ENCODE measurements around the gene CTDSPL. TPM values are rescaled to one million over a fixed set of nuclear protein-coding genes. Genes with fewer than 3 reads are reported as not detected.

Gene CTDSPL
- polyA plus RNA-seq, 1 of the 3 experiments (the other 2 are of a cell fraction), result 22.1 TPM

DNA sequence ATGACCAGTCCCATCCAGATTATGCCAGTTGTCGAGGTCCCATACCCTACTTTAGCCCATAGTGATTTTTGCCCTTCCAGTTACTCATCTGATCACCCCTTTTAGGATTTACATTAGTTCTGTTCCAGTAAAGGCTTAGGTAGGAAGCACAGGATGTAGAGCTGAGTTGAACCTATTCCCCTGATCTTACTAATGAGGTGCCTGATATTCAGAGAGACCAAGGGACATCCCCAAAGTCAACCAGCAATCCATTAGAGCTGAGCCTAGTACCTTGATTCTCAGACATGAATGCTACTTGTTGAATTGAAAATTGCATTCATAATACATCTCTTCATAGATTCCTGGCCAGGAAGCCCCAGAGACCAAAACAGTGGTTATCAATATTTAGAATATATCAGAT, 24.7 kb downstream of the CTDSPL start:
- Histone ChIP-seq H3K36me3 (replicated peaks in 1 of 2; ENCODE audit: control insufficient read depth in 1 of 2, insufficient read depth in 2 of 2, low read length in 1 of 2) (peaks cover 0 to 6% of the 10 kb centered on the region in 2 experiments), H3K4me3 (ENCODE audit: low read depth in 2 of 2, low read length in 1 of 2) (no peak overlapping the region), H3K79me2 (ENCODE audit: insufficient read depth) (peaks cover 69% of the 10 kb centered on the region), H3K9me2 (no peaks in the 10 kb centered on the region), H3K9ac (no peak overlapping the region), H3K4me1 (ENCODE audit: control insufficient read depth in 1 of 2, insufficient read depth in 2 of 2, low read depth in 1 of 2, low read length in 1 of 2) (peaks cover 0 to 7% of the 10 kb centered on the region in 2 experiments; a peak in 1 of 4 replicates), H3K4me2 (no peak overlapping the region), H3F3A (replicated peaks; ENCODE audit: insufficient read depth) (no peaks in the 10 kb centered on the region), H3K27ac (ENCODE audit: low read depth in 2 of 2, low read length in 1 of 2) (no peak overlapping the region), H3K9me3 (no peaks in the 10 kb centered on the region), H2AFZ (ENCODE audit: low read depth) (no peak overlapping the region), H4K20me1 (ENCODE audit: insufficient read depth) (peaks cover 22% of the 10 kb centered on the region), H3K27me3 (ENCODE audit: insufficient read depth) (no peaks in the 10 kb centered on the region)
- TF ChIP-seq CHD2 (IDR thresholded peaks at IDR 0.05; ENCODE audit: low read length, partially characterized antibody) (no peak), ELF1 (IDR thresholded peaks at IDR 0.05) (no peak), MXI1 (IDR thresholded peaks at IDR 0.05; ENCODE audit: low read depth, low read length) (no peak), TEAD4 (IDR thresholded peaks at IDR 0.05; ENCODE audit: borderline replicate concordance, insufficient read depth) (no peak), RAD21 (IDR thresholded peaks at IDR 0.05; ENCODE audit: low read length) (no peak)
- TF ChIP-seq, protein P1, sequence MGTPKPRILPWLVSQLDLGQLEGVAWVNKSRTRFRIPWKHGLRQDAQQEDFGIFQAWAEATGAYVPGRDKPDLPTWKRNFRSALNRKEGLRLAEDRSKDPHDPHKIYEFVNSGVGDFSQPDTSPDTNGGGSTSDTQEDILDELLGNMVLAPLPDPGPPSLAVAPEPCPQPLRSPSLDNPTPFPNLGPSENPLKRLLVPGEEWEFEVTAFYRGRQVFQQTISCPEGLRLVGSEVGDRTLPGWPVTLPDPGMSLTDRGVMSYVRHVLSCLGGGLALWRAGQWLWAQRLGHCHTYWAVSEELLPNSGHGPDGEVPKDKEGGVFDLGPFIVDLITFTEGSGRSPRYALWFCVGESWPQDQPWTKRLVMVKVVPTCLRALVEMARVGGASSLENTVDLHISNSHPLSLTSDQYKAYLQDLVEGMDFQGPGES (IDR thresholded peaks at IDR 0.05; ENCODE audit: low read depth, low read length), result no peak
- TF ChIP-seq, protein P2, sequence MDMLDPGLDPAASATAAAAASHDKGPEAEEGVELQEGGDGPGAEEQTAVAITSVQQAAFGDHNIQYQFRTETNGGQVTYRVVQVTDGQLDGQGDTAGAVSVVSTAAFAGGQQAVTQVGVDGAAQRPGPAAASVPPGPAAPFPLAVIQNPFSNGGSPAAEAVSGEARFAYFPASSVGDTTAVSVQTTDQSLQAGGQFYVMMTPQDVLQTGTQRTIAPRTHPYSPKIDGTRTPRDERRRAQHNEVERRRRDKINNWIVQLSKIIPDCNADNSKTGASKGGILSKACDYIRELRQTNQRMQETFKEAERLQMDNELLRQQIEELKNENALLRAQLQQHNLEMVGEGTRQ (IDR thresholded peaks at IDR 0.05; ENCODE audit: borderline replicate concordance, low read depth, low read length), result no peak
- TF ChIP-seq, protein P3, sequence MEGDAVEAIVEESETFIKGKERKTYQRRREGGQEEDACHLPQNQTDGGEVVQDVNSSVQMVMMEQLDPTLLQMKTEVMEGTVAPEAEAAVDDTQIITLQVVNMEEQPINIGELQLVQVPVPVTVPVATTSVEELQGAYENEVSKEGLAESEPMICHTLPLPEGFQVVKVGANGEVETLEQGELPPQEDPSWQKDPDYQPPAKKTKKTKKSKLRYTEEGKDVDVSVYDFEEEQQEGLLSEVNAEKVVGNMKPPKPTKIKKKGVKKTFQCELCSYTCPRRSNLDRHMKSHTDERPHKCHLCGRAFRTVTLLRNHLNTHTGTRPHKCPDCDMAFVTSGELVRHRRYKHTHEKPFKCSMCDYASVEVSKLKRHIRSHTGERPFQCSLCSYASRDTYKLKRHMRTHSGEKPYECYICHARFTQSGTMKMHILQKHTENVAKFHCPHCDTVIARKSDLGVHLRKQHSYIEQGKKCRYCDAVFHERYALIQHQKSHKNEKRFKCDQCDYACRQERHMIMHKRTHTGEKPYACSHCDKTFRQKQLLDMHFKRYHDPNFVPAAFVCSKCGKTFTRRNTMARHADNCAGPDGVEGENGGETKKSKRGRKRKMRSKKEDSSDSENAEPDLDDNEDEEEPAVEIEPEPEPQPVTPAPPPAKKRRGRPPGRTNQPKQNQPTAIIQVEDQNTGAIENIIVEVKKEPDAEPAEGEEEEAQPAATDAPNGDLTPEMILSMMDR (IDR thresholded peaks at IDR 0.05), result no peak
- TF ChIP-seq, protein P4, sequence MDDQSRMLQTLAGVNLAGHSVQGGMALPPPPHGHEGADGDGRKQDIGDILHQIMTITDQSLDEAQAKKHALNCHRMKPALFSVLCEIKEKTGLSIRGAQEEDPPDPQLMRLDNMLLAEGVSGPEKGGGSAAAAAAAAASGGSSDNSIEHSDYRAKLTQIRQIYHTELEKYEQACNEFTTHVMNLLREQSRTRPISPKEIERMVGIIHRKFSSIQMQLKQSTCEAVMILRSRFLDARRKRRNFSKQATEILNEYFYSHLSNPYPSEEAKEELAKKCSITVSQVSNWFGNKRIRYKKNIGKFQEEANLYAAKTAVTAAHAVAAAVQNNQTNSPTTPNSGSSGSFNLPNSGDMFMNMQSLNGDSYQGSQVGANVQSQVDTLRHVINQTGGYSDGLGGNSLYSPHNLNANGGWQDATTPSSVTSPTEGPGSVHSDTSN (IDR thresholded peaks at IDR 0.05), result no peak
- no peak for DNase-seq
- POLR2A ChIA-PET, result no interaction called here
- CTCF ChIA-PET, result interaction anchor here (1.0 to 1.6 kb wide), 4 partner anchors 13 to 117 kb away, joined by 3 to 5 read pairs (median 3); no protein-coding TSS in a partner anchor
- 96% methylated on average over 1 of the region's 1 CpG for WGBS (ENCODE audit: low lambda C conversion rate)

DNA sequence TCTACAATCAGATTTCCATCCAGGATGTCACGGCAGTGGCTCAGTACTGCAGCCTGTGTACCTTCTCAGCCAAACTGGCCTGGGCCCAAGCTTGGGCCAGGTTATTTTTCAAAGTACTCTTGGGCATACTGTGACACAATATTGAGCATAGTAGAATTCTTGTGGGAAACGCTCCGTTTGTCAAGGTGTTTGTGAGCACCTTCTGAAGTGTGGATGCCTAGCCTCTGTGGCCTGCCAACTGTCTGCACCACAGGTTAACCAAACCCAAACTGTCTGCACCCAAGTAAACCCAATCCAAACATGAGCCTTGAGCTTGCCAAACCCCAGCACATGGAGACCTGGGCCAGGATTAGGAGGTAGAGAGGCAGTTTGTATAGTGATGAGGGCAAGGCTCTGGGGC, 25.4 kb downstream of the CTDSPL start:
- Histone ChIP-seq H3K79me2 (ENCODE audit: insufficient read depth) (peaks cover 69% of the 10 kb centered on the region), H3K9me2 (no peaks in the 10 kb centered on the region), H4K20me1 (ENCODE audit: insufficient read depth) (peaks cover 22% of the 10 kb centered on the region), H3K36me3 (replicated peaks in 1 of 2; ENCODE audit: control insufficient read depth in 1 of 2, insufficient read depth in 2 of 2, low read length in 1 of 2) (peaks cover 0 to 6% of the 10 kb centered on the region in 2 experiments), H3F3A (replicated peaks; ENCODE audit: insufficient read depth) (no peaks in the 10 kb centered on the region), H3K27ac (ENCODE audit: low read depth in 2 of 2, low read length in 1 of 2) (no peak overlapping the region), H3K4me2 (no peak overlapping the region), H3K27me3 (ENCODE audit: insufficient read depth) (no peaks in the 10 kb centered on the region), H3K9me3 (no peaks in the 10 kb centered on the region), H2AFZ (ENCODE audit: low read depth) (no peak overlapping the region), H3K4me3 (ENCODE audit: low read depth in 2 of 2, low read length in 1 of 2) (no peak overlapping the region), H3K9ac (no peak overlapping the region), H3K4me1 (ENCODE audit: control insufficient read depth in 1 of 2, insufficient read depth in 2 of 2, low read depth in 1 of 2, low read length in 1 of 2) (peaks cover 0 to 7% of the 10 kb centered on the region in 2 experiments; a peak in 1 of 4 replicates)
- DNase-seq, result no peak
- POLR2A ChIA-PET, result no interaction called here
- CTCF ChIA-PET, result interaction anchor here (0.9 to 1.6 kb wide), 6 partner anchors 14 to 117 kb away, joined by 3 to 5 read pairs (median 3); no protein-coding TSS in a partner anchor
- WGBS (ENCODE audit: low lambda C conversion rate), result 96% methylated on average over 3 of the region's 3 CpGs
- TF ChIP-seq, protein P5, sequence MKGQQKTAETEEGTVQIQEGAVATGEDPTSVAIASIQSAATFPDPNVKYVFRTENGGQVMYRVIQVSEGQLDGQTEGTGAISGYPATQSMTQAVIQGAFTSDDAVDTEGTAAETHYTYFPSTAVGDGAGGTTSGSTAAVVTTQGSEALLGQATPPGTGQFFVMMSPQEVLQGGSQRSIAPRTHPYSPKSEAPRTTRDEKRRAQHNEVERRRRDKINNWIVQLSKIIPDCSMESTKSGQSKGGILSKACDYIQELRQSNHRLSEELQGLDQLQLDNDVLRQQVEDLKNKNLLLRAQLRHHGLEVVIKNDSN (IDR thresholded peaks at IDR 0.05; ENCODE audit: borderline replicate concordance, low read depth), result no peak
- TF ChIP-seq TAF1 (IDR thresholded peaks at IDR 0.05; ENCODE audit: borderline replicate concordance, low read depth, low read length) (no peak), FOXM1 (IDR thresholded peaks at IDR 0.05; ENCODE audit: low read depth) (no peak), MEF2A (IDR thresholded peaks at IDR 0.05; ENCODE audit: borderline replicate concordance, low read depth) (no peak), GATA2 (CRISPR knock-in tag; IDR thresholded peaks at IDR 0.05) (no peak), TEAD4 (IDR thresholded peaks at IDR 0.05; ENCODE audit: borderline replicate concordance, insufficient read depth) (no peak), TCF12 (IDR thresholded peaks at IDR 0.05) (no peak), NFIC (IDR thresholded peaks at IDR 0.05; ENCODE audit: borderline replicate concordance) (no peak), CHD2 (IDR thresholded peaks at IDR 0.05; ENCODE audit: low read length, partially characterized antibody) (no peak), RAD21 (IDR thresholded peaks at IDR 0.05; ENCODE audit: low read length) (no peak), MXI1 (IDR thresholded peaks at IDR 0.05; ENCODE audit: low read depth, low read length) (no peak)
- TF ChIP-seq, protein P2 (IDR thresholded peaks at IDR 0.05; ENCODE audit: borderline replicate concordance, low read depth, low read length), result no peak
- TF ChIP-seq, protein P4 (IDR thresholded peaks at IDR 0.05), result no peak

All from SK-N-SH (cell line).